HPDE6-E6E7 (cell line): ENCODE results near the gene SLC7A10.
"Not testable (repeated sequence)": the region's sequence is repeated elsewhere in the genome, so short reads cannot be mapped to it uniquely, and the experiment has no call there.

Experiments
- DNase-seq: peaks from one replicate; pipeline ENCODE4 v3.0.0; 2011; ENCODE audit warnings: missing footprints; ENCODE audit errors: extremely low spot score

Gene SLC7A10

GRCh38 chr19:33238481-33239149 is 13.0 kb upstream of the SLC7A10 start:
- no peak for DNase-seq

- no peak for DNase-seq
Measured at GRCh38 chr19:33236696-33237390, 11.2 kb upstream of the SLC7A10 start.

- DNase-seq = no peak
Measured at GRCh38 chr19:33235996-33236350, 10.3 kb upstream of the SLC7A10 start.

- DNase-seq = peak; percentile 68
Measured at GRCh38 chr19:33235269-33235995, 9.8 kb upstream of the SLC7A10 start.

- no peak for DNase-seq
Measured at GRCh38 chr19:33234736-33235135, 9.1 kb upstream of the SLC7A10 start.

GRCh38 chr19:33234092-33234491 is 8.4 kb upstream of the SLC7A10 start:
- DNase-seq = no peak

GRCh38 chr19:33233056-33233873 is 7.6 kb upstream of the SLC7A10 start:
- no peak for DNase-seq

- DNase-seq = no peak
Measured at GRCh38 chr19:33232656-33233055, 7.0 kb upstream of the SLC7A10 start.

GRCh38 chr19:33231511-33231910 is 5.9 kb upstream of the SLC7A10 start:
- no peak for DNase-seq

- no peak for DNase-seq
Measured at GRCh38 chr19:33229962-33230361, 4.3 kb upstream of the SLC7A10 start.

GRCh38 chr19:33227870-33228599 is 2.4 kb upstream of the SLC7A10 start:
- DNase-seq = no peak

GRCh38 chr19:33227242-33227650 is 1.6 kb upstream of the SLC7A10 start:
- no peak for DNase-seq

GRCh38 chr19:33226550-33227241 is 1.0 kb upstream of the SLC7A10 start:
- DNase-seq = no peak

GRCh38 chr19:33224694-33225457 is 774 bp downstream of the SLC7A10 start:
- DNase-seq = no peak

GRCh38 chr19:33222255-33222654 is 3.4 kb downstream of the SLC7A10 start:
- not testable (repeated sequence) for DNase-seq

- DNase-seq = no peak
Measured at GRCh38 chr19:33221638-33222037, 4.0 kb downstream of the SLC7A10 start.

GRCh38 chr19:33220735-33221134 is 4.9 kb downstream of the SLC7A10 start:
- no peak for DNase-seq

- no peak for DNase-seq
Measured at GRCh38 chr19:33220115-33220514, 5.5 kb downstream of the SLC7A10 start.

- no peak for DNase-seq
Measured at GRCh38 chr19:33219261-33219815, 6.3 kb downstream of the SLC7A10 start.

GRCh38 chr19:33217881-33218280 is 7.8 kb downstream of the SLC7A10 start:
- no peak for DNase-seq
